ENCODE data around the gene SRMS.
"Not testable (repeated sequence)": the region's sequence is repeated elsewhere in the genome, so short reads cannot be mapped to it uniquely, and the experiment has no call there.

SRMS gene

GRCh38 chr20:63559485-63560332 lies 12.2 kb upstream of the SRMS start:
- not testable (repeated sequence) for H3K9me3 ChIP-seq (ENCODE audit: control insufficient read depth in 2 of 2, low read length in 2 of 2); H3K4me3 ChIP-seq (ENCODE audit: low read length in 2 of 2); H3K27ac ChIP-seq (ENCODE audit: low read depth in 2 of 2, low read length in 2 of 2); H3K9ac ChIP-seq (ENCODE audit: low read depth in 1 of 2, low read length in 2 of 2); H3K4me1 ChIP-seq (ENCODE audit: control insufficient read depth in 2 of 2, insufficient read depth in 2 of 2, low read length in 2 of 2); H3K27me3 ChIP-seq (ENCODE audit: control insufficient read depth in 2 of 2, insufficient read depth in 2 of 2, low read length in 2 of 2)
- H3K36me3 ChIP-seq (ENCODE audit: control insufficient read depth in 2 of 2, insufficient read depth in 2 of 2, low read length in 2 of 2) = peaks cover 22 to 31% of the 10 kb centered on the region in 2 donors

GRCh38 chr20:63558804-63559484 lies 11.4 kb upstream of the SRMS start:
- peaks cover 18 to 25% of the 10 kb centered on the region in 2 donors for H3K36me3 ChIP-seq (ENCODE audit: control insufficient read depth in 2 of 2, insufficient read depth in 2 of 2, low read length in 2 of 2)
- H3K4me3 ChIP-seq (ENCODE audit: low read length in 2 of 2) = no peak overlapping the region
- H3K27me3 ChIP-seq (ENCODE audit: control insufficient read depth in 2 of 2, insufficient read depth in 2 of 2, low read length in 2 of 2) = no peaks in the 10 kb centered on the region
- H3K9me3 ChIP-seq (ENCODE audit: control insufficient read depth in 2 of 2, low read length in 2 of 2) = no peaks in the 10 kb centered on the region
- H3K27ac ChIP-seq (ENCODE audit: low read depth in 2 of 2, low read length in 2 of 2) = no peak overlapping the region
- H3K4me1 ChIP-seq (ENCODE audit: control insufficient read depth in 2 of 2, insufficient read depth in 2 of 2, low read length in 2 of 2) = peaks cover 0 to 2% of the 10 kb centered on the region in 2 donors
- H3K9ac ChIP-seq (ENCODE audit: low read depth in 1 of 2, low read length in 2 of 2) = no peak overlapping the region

DNA sequence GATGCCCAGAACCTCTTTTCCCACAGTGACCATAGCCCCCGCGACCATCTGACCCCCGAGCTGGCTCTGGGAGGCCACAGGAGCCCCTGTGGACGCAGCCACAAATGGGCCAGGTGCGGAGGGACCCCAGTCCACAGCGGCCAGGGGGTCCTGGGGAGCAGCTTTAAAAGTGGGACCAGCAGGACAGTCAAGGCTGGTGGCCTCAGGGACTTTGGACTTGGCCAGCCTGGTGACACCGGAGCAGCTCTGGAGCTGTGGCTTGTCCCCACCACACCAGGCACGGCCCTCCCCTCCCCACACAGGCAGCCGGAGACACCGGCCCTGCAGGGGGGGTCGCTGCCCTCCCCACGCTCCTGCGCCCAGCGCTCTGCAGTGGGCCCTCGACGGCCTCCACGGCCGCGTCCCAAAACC lies 9.9 kb upstream of the SRMS start:
- Histone ChIP-seq H3K36me3 (ENCODE audit: control insufficient read depth in 2 of 2, insufficient read depth in 2 of 2, low read length in 2 of 2) (peaks cover 7 to 14% of the 10 kb centered on the region in 2 donors), H3K9me3 (ENCODE audit: control insufficient read depth in 2 of 2, low read length in 2 of 2) (no peaks in the 10 kb centered on the region), H3K27me3 (ENCODE audit: control insufficient read depth in 2 of 2, insufficient read depth in 2 of 2, low read length in 2 of 2) (no peaks in the 10 kb centered on the region), H3K4me3 (ENCODE audit: low read length in 2 of 2) (no peak overlapping the region), H3K27ac (ENCODE audit: low read depth in 2 of 2, low read length in 2 of 2) (no peak overlapping the region), H3K9ac (ENCODE audit: low read depth in 1 of 2, low read length in 2 of 2) (no peak overlapping the region), H3K4me1 (ENCODE audit: control insufficient read depth in 2 of 2, insufficient read depth in 2 of 2, low read length in 2 of 2) (peaks cover 3 to 5% of the 10 kb centered on the region in 2 donors)

- H3K27ac ChIP-seq (ENCODE audit: low read depth in 2 of 2, low read length in 2 of 2) = no peak overlapping the region
- H3K27me3 ChIP-seq (ENCODE audit: control insufficient read depth in 2 of 2, insufficient read depth in 2 of 2, low read length in 2 of 2) = no peaks in the 10 kb centered on the region
- H3K9me3 ChIP-seq (ENCODE audit: control insufficient read depth in 2 of 2, low read length in 2 of 2) = no peaks in the 10 kb centered on the region
- no peak overlapping the region for H3K4me3 ChIP-seq (ENCODE audit: low read length in 2 of 2)
- no peak overlapping the region for H3K9ac ChIP-seq (ENCODE audit: low read depth in 1 of 2, low read length in 2 of 2)
- peaks cover 5 to 6% of the 10 kb centered on the region in 2 donors for H3K4me1 ChIP-seq (ENCODE audit: control insufficient read depth in 2 of 2, insufficient read depth in 2 of 2, low read length in 2 of 2)
- peaks cover 7 to 13% of the 10 kb centered on the region in 2 donors for H3K36me3 ChIP-seq (ENCODE audit: control insufficient read depth in 2 of 2, insufficient read depth in 2 of 2, low read length in 2 of 2)
These were observed 9.4 kb upstream of the SRMS start for GRCh38 chr20:63556873-63557478.

- Histone ChIP-seq H3K4me1 (ENCODE audit: control insufficient read depth in 2 of 2, insufficient read depth in 2 of 2, low read length in 2 of 2) (peaks cover 5 to 6% of the 10 kb centered on the region in 2 donors), H3K4me3 (ENCODE audit: low read length in 2 of 2) (no peak overlapping the region), H3K27ac (ENCODE audit: low read depth in 2 of 2, low read length in 2 of 2) (no peak overlapping the region), H3K36me3 (ENCODE audit: control insufficient read depth in 2 of 2, insufficient read depth in 2 of 2, low read length in 2 of 2) (peaks cover 7 to 8% of the 10 kb centered on the region in 2 donors), H3K9me3 (ENCODE audit: control insufficient read depth in 2 of 2, low read length in 2 of 2) (no peaks in the 10 kb centered on the region), H3K9ac (ENCODE audit: low read depth in 1 of 2, low read length in 2 of 2) (no peak overlapping the region), H3K27me3 (ENCODE audit: control insufficient read depth in 2 of 2, insufficient read depth in 2 of 2, low read length in 2 of 2) (peaks cover 0 to 4% of the 10 kb centered on the region in 2 donors)
These were observed 8.3 kb upstream of the SRMS start for GRCh38 chr20:63555661-63556381.

- no peak overlapping the region for H3K27ac ChIP-seq (ENCODE audit: low read depth in 2 of 2, low read length in 2 of 2)
- H3K9ac ChIP-seq (ENCODE audit: low read depth in 1 of 2, low read length in 2 of 2) = no peak overlapping the region
- H3K27me3 ChIP-seq (ENCODE audit: control insufficient read depth in 2 of 2, insufficient read depth in 2 of 2, low read length in 2 of 2) = peaks cover 0 to 4% of the 10 kb centered on the region in 2 donors
- H3K9me3 ChIP-seq (ENCODE audit: control insufficient read depth in 2 of 2, low read length in 2 of 2) = no peaks in the 10 kb centered on the region
- no peaks in the 10 kb centered on the region for H3K36me3 ChIP-seq (ENCODE audit: control insufficient read depth in 2 of 2, insufficient read depth in 2 of 2, low read length in 2 of 2)
- H3K4me3 ChIP-seq (ENCODE audit: low read length in 2 of 2) = no peak overlapping the region
- H3K4me1 ChIP-seq (ENCODE audit: control insufficient read depth in 2 of 2, insufficient read depth in 2 of 2, low read length in 2 of 2) = peaks cover 5 to 6% of the 10 kb centered on the region in 2 donors
These were observed 7.1 kb upstream of the SRMS start for GRCh38 chr20:63554361-63555278.

DNA sequence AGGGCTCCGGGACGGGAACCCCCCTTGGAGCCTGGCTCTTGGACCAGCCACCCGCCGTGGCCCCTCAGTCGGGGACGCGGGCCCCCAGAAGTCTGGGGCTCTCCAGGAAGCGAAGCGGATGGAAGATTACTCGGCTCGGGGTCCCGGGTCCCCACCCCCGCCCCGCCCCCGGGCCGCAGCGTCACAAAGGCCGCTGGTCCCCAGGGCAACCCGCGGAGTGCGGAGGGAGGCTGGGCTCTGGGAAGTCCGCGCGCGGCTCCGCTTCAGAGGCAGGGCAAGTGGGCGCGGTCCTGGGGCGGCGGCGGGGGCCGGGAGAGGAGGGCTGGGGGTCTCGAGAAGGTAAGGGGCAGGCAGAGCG lies 6.4 kb upstream of the SRMS start, which contains the start of gene FNDC11:
TSS of gene FNDC11 (plus strand) at position 227 of the 358 bp plus-strand sequence. CDS start 1,505 bp downstream, outside the sequence.
- Histone ChIP-seq H3K27me3 (ENCODE audit: control insufficient read depth in 2 of 2, insufficient read depth in 2 of 2, low read length in 2 of 2) (peaks cover 3 to 4% of the 10 kb centered on the region in 2 donors), H3K9ac (ENCODE audit: low read depth in 1 of 2, low read length in 2 of 2) (peak within 1 kb of the TSS in 1 of 2 donors; percentile 48), H3K27ac (ENCODE audit: low read depth in 2 of 2, low read length in 2 of 2) (no peak within 1 kb of the TSS)

DNA sequence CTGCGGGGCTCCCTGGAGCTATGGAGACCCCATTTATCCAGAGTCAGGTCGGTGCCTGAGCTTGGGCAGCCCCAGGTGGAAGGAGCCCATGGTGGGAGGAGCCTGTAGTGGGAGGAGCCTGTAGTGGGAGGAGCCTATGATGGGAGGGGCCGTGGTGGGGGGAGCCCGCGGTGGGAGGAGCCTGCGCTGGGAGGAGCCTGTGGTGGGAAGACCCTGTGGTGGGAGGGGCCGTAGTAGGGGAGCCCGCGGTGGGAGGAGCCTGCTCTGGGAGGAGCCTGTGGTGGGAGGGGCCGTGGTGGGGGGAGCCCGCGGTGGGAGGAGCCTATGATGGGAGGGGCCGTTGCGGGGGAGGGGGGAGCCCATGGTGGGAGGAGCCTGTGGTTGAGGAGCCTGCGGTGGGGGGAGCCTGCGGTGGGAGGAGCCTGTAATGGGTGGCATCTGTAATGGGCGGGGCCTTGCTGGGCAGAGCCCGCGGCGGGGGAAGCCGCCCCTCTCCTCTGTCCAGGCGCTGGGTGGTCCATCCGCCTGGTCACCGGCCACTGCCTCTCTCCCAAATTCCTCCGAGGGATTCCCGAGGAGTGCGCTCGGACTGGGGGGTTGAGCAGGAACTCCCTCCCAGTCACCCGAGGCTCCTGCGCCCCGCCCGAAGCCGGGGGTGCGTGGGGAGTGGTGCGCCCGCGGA lies 5.8 kb upstream of the SRMS start:
- H3K27ac ChIP-seq (ENCODE audit: low read depth in 2 of 2, low read length in 2 of 2) = no peak overlapping the region
- H3K27me3 ChIP-seq (ENCODE audit: control insufficient read depth in 2 of 2, insufficient read depth in 2 of 2, low read length in 2 of 2) = peaks cover 7 to 9% of the 10 kb centered on the region in 2 donors
- peaks cover 3 to 6% of the 10 kb centered on the region in 2 donors for H3K4me1 ChIP-seq (ENCODE audit: control insufficient read depth in 2 of 2, insufficient read depth in 2 of 2, low read length in 2 of 2)
- peak overlapping the region in 1 of 2 donors; percentile 48 for H3K9ac ChIP-seq (ENCODE audit: low read depth in 1 of 2, low read length in 2 of 2)
- no peaks in the 10 kb centered on the region for H3K36me3 ChIP-seq (ENCODE audit: control insufficient read depth in 2 of 2, insufficient read depth in 2 of 2, low read length in 2 of 2)
- H3K4me3 ChIP-seq (ENCODE audit: low read length in 2 of 2) = peak overlapping the region; percentile 48 to 57
- no peaks in the 10 kb centered on the region for H3K9me3 ChIP-seq (ENCODE audit: control insufficient read depth in 2 of 2, low read length in 2 of 2)

More for the DNA sequence above, 6.4 kb upstream of the SRMS start, which contains the start of gene FNDC11:
- Histone ChIP-seq H3K9me3 (ENCODE audit: control insufficient read depth in 2 of 2, low read length in 2 of 2) (no peaks in the 10 kb centered on the region), H3K4me1 (ENCODE audit: control insufficient read depth in 2 of 2, insufficient read depth in 2 of 2, low read length in 2 of 2) (peaks cover 5 to 6% of the 10 kb centered on the region in 2 donors), H3K4me3 (ENCODE audit: low read length in 2 of 2) (peak within 1 kb of the TSS; percentile 48 to 57), H3K36me3 (ENCODE audit: control insufficient read depth in 2 of 2, insufficient read depth in 2 of 2, low read length in 2 of 2) (no peaks in the 10 kb centered on the region)
